Measurements from ENCODE around the gene DEPDC5.

The DEPDC5 gene

GRCh38 chr22:31926969-31927368 lies 173.2 kb downstream of the DEPDC5 start:
- TF ChIP-seq CTCF (conservative IDR thresholded peaks at IDR 0.05), result no peak
- TF ChIP-seq ZFX (IDR thresholded peaks at IDR 0.05), result no peak
- H3K27ac ChIP-seq, result no peak overlapping the region

- TF ChIP-seq ZFX (IDR thresholded peaks at IDR 0.05) (no peak), CTCF (conservative IDR thresholded peaks at IDR 0.05) (no peak)
- H3K27ac ChIP-seq, result no peak overlapping the region
Observed at GRCh38 chr22:31927562-31927961, 173.7 kb downstream of the DEPDC5 start.

- no peak overlapping the region for H3K27ac ChIP-seq
- TF ChIP-seq CTCF (conservative IDR thresholded peaks at IDR 0.05), result no peak
- no peak for TF ChIP-seq ZFX (IDR thresholded peaks at IDR 0.05)
Observed at GRCh38 chr22:31929167-31929930, 175.5 kb downstream of the DEPDC5 start.

- no peak overlapping the region for H3K27ac ChIP-seq
- no peak for TF ChIP-seq ZFX (IDR thresholded peaks at IDR 0.05)
- TF ChIP-seq CTCF (conservative IDR thresholded peaks at IDR 0.05), result no peak
Observed at GRCh38 chr22:31932863-31933262, 179.0 kb downstream of the DEPDC5 start.

- no peak for TF ChIP-seq CTCF (conservative IDR thresholded peaks at IDR 0.05)
- TF ChIP-seq ZFX (IDR thresholded peaks at IDR 0.05), result no peak
- H3K27ac ChIP-seq, result no peak overlapping the region
Observed at GRCh38 chr22:31933406-31933805, 179.6 kb downstream of the DEPDC5 start.

- H3K27ac ChIP-seq, result no peak overlapping the region
- TF ChIP-seq CTCF (conservative IDR thresholded peaks at IDR 0.05), result no peak
- no peak for TF ChIP-seq ZFX (IDR thresholded peaks at IDR 0.05)
Observed at GRCh38 chr22:31933816-31934482, 180.1 kb downstream of the DEPDC5 start.

- no peak for TF ChIP-seq ZFX (IDR thresholded peaks at IDR 0.05)
- no peak for TF ChIP-seq CTCF (conservative IDR thresholded peaks at IDR 0.05)
- H3K27ac ChIP-seq, result no peak overlapping the region
Observed at GRCh38 chr22:31935961-31936635, 182.3 kb downstream of the DEPDC5 start.

Measured in C4-2B (cell line).